Lower lobe of right lung (tissue), 2 donors: ENCODE measurements around the gene SPACA4. TPM values are rescaled to one million over a fixed set of nuclear protein-coding genes. Genes with fewer than 3 reads are reported as not detected.

Experiments
- ATAC-seq, 2 donors: fragments of 200-7000 bp; cut with Tn5 transposase; one replicate each; pipeline ENCODE4 v1.9.1; 2020 to 2022; ENCODE audit warnings: mild to moderate bottlenecking in 2 of 2, moderate library complexity in 2 of 2
- DNase-seq: peaks from one replicate; pipeline ENCODE4 v3.0.0-alpha.2; 2020
- H3K27ac ChIP-seq: fragments of 200-600 bp; one replicate; pipeline ENCODE4 v1.8.0; 2022
- H3K27me3 ChIP-seq: fragments of 200-600 bp; one replicate; pipeline ENCODE4 v1.8.0; 2022; ENCODE audit warnings: low read depth
- H3K36me3 ChIP-seq: fragments of 200-600 bp; one replicate; pipeline ENCODE4 v1.8.0; 2022; ENCODE audit warnings: mild to moderate bottlenecking
- H3K4me1 ChIP-seq: fragments of 200-600 bp; one replicate; pipeline ENCODE4 v1.8.0; 2022
- H3K4me3 ChIP-seq: fragments of 200-600 bp; one replicate; pipeline ENCODE4 v1.8.0; 2022; ENCODE audit warnings: mild to moderate bottlenecking
- H3K9me3 ChIP-seq: fragments of 200-600 bp; one replicate; pipeline ENCODE4 v1.8.0; 2022
- CTCF ChIP-seq: fragments of 200-600 bp; IDR thresholded peaks from one replicate; pipeline ENCODE4 v1.8.0; 2022; ENCODE audit warnings: antibody characterized with exemption, mild to moderate bottlenecking
- intact Hi-C: fragments of 100-400 bp; cut with DNase I; formaldehyde crosslinking; loops from one replicate; pipeline ENCODE4 v1.11.0; 2022
- total RNA-seq: library from RNA; stranded (reverse); fragmentation: NEBNext Ultra II Directional; extraction: Animal tissue kit (Norgen Biotek cat#: 25700); gene quantifications from one replicate; pipeline ENCODE4 v1.2.1, GENCODE V29; 2021
- donor health status: DM: no; HTN: yes; CAD: no; lungs with severe emphysema.

Gene SPACA4
- total RNA-seq, 1 donor from 2014 or later, result not detected

GRCh38 chr19:48656840-48657474, 50.4 kb downstream of the SPACA4 start:
- intact Hi-C loops, result no loop called here
- no peak overlapping the region for H3K4me3 ChIP-seq
- H3K27me3 ChIP-seq, result no peaks in the 10 kb centered on the region
- H3K9me3 ChIP-seq, result no peaks in the 10 kb centered on the region
- ATAC-seq (no peak), DNase-seq (no peak)
- peaks cover 13% of the 10 kb centered on the region for H3K4me1 ChIP-seq
- H3K27ac ChIP-seq, result no peak overlapping the region
- TF ChIP-seq CTCF, result no peak
- no peaks in the 10 kb centered on the region for H3K36me3 ChIP-seq

Other genes starting within 250 kb of the SPACA4 start
- gene TMEM143, start 242.8 kb upstream of the SPACA4 start, total RNA-seq, result 11.1 TPM
- not detected for gene SYNGR4, start 242.4 kb upstream of the SPACA4 start, total RNA-seq
- gene KDELR1, start 215.2 kb upstream of the SPACA4 start, total RNA-seq, result 137 TPM
- gene GRIN2D, start 213.1 kb upstream of the SPACA4 start, total RNA-seq, result 0.95 TPM
- 25.8 TPM for gene GRWD1, start 160.8 kb upstream of the SPACA4 start, total RNA-seq
- 0.71 TPM for gene KCNJ14, start 151.2 kb upstream of the SPACA4 start, total RNA-seq
- gene CYTH2, start 137.4 kb upstream of the SPACA4 start, total RNA-seq, result 75.2 TPM
- gene LMTK3, start 94.9 kb upstream of the SPACA4 start, total RNA-seq, result 7.1 TPM
- 14.4 TPM for gene SULT2B1, start 54.6 kb upstream of the SPACA4 start, total RNA-seq
- 34.1 TPM for gene FAM83E, start 8.3 kb downstream of the SPACA4 start, total RNA-seq
- 997 TPM for gene RPL18, start 12.4 kb downstream of the SPACA4 start, total RNA-seq
- gene SPHK2, start 12.8 kb downstream of the SPACA4 start, total RNA-seq, result 23.8 TPM
- 17.7 TPM for gene DBP, start 30.6 kb downstream of the SPACA4 start, total RNA-seq
- gene CA11, start 39.4 kb downstream of the SPACA4 start, total RNA-seq, result 7.8 TPM
- gene NTN5, start 66.3 kb downstream of the SPACA4 start, total RNA-seq, result 0.24 TPM
- 1.2 TPM for gene FUT2, start 89.2 kb downstream of the SPACA4 start, total RNA-seq
- 1.5 TPM for gene MAMSTR, start 113.0 kb downstream of the SPACA4 start, total RNA-seq
- 33.4 TPM for gene RASIP1, start 133.9 kb downstream of the SPACA4 start, total RNA-seq
- 2.9 TPM for gene IZUMO1, start 140.2 kb downstream of the SPACA4 start, total RNA-seq
- gene FUT1, start 145.9 kb downstream of the SPACA4 start, total RNA-seq, result 13.2 TPM
- not detected for gene FGF21, start 148.8 kb downstream of the SPACA4 start, total RNA-seq
- 60.7 TPM for gene BCAT2, start 204.3 kb downstream of the SPACA4 start, total RNA-seq
- 22.7 TPM for gene HSD17B14, start 229.7 kb downstream of the SPACA4 start, total RNA-seq